ENCODE data around the gene TMEM272.

TMEM272 gene

DNA sequence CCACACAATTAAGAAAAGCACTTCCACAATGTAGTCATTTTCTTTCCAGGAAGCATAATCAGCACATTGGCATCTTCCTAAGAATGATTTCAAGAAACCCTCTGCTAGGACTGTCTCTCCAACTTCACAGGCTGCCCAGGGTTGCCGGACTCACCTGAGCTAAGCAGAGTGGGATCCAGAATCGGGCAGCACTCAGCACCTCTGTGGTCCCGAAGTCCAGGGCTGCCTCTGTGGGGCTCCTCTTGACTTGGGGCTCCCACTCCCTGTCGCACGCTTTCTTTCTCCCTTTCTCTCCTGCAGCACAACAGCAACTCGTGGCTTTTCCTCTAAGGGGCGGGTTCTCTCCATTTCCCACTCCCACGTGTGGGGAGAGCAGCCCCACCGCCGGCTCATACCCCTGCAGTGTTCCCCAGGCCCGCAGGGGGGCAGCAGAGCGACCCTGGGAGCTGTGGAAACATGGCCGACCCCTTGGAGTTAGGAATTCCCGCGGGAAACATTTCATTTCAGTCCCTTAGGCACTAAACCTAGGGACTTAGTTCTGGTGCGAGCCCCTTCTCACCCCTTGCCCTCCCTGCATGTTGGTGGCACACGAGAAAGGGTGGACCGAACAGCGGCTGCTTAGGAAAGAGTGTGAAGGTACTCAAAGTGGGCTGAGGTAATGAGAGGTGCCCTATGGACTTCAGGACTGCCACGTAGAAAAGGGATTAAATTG, at the start of gene TMEM272:
TSS of gene TMEM272 (minus strand) at position 316 of the 712 bp plus-strand sequence. CDS start 6,647 bp downstream, outside the sequence.
- DNase-seq, result no peak

- DNase-seq, result no peak
These were observed 49.3 kb upstream of the TMEM272 start for GRCh38 chr13:51894239-51894638.

- no peak for DNase-seq
These were observed 47.7 kb upstream of the TMEM272 start for GRCh38 chr13:51892657-51893056.

- DNase-seq, result no peak
These were observed 42.5 kb upstream of the TMEM272 start for GRCh38 chr13:51887468-51887867.

- DNase-seq, result no peak
These were observed 40.7 kb upstream of the TMEM272 start for GRCh38 chr13:51885651-51886050.

DNA sequence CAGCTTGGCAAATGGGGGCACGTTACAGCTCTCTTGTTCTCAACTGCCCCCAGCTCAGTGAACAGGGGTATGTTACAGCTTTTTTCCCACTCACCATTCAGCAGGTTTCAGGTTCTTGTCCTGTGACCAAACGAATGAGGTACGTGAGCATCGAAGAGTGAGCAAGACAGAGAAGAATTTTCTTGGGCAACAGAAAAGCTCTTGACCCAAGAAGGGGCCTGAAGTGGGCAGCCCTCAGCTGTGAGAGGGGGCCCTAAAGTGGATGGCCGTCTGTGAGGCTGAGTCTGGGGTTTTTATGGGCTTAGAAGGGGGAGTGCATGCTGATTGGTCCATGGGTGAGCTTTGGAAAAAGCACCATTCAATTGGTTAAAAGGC, 38.2 kb upstream of the TMEM272 start:
- DNase-seq, result no peak

DNA sequence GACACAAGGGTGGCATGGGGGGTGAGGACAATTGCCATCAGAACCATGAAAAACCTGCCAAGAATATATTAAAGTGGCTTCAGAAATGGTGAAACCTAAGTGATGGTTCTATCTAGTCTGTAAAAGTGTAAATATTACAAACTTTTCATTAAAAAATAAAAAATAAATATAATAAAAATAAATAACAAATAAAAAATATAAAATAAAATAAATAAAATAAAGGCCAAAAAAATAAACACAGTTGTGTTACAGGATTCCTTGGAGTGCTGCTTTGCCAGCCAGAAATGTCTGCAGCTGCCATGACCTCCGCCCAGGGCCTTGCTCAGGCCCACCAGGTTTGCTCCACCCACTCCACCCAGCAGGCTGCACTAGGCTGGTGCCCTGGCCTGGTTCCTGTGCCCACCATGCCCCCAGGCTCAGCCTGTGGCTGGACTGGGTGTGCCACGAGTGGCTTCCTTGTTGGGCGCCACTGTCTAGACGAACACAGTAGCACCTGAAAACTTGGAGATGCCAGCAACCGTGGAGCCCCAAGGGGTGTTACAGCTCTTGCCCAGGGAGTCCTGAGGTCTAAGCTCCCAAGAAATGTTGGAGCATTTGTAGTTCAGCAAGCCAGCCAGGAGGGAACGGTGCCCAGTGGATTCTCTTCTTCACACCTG, 37.7 kb upstream of the TMEM272 start:
- no peak for DNase-seq

- DNase-seq, result no peak
These were observed 36.3 kb upstream of the TMEM272 start for GRCh38 chr13:51881296-51881695.

DNA sequence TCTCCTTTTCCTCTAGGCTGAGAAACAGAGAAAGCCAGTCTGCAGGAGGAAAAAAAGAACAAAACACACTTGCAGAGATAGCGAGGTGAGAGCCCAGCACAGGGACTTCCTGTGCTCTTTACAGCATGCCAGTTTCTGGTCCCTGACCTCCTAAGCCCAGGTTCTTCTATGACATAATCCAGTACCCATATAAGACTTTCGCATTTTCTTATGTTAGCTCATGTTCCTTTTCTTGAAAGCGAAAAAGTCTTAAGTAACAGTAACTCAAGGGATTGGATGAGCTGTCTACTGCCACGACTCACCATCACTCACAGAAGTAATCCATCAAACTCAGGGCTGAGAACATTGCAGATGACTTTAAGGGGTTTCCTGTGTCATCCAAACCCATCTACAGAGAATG, 34.2 kb upstream of the TMEM272 start:
- DNase-seq, result no peak

GRCh38 chr13:51874651-51875050, 29.7 kb upstream of the TMEM272 start:
- no peak for DNase-seq

DNA sequence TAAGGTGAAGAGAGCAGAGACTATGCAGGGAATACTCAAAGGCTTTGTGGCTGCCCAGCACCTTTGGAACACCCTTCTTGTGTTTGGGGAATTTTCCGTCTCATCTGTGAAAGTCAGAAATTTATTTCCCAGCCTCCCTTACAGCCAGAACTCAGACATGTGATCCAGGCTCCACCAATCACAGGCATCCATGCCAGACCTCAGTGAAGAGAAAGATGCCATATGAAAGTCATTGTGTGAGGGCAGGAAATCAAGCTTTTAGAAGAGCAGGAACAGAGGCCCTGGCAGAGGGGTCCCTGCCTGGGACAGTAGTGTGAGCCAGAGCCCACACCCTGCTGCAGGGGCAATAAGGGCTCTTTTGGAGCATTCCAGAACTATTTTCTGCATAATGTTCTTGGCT, 28.9 kb upstream of the TMEM272 start:
- DNase-seq, result no peak

GRCh38 chr13:51873117-51873798, 28.3 kb upstream of the TMEM272 start:
- DNase-seq, result no peak

DNA sequence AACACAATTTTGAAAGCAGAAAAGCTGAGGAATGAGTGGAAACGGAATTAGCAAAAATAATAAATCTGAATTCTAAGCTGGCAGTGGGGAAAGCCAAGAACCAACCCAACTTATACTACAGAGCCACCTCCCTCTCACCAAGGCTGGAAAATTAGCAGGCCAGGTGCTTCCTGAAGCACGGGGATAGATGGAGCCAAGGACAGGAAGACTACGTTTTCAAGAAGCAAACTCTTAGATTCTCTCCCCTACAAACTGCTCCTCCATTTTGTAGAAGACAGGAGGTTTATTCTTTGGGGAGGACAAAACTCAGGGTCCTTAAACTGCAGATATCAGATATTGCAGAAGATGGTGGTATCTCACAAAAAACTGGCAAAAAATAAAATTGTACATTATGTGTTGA, 25.6 kb upstream of the TMEM272 start:
- DNase-seq, result no peak

GRCh38 chr13:51869916-51870315, 24.9 kb upstream of the TMEM272 start:
- no peak for DNase-seq

DNA sequence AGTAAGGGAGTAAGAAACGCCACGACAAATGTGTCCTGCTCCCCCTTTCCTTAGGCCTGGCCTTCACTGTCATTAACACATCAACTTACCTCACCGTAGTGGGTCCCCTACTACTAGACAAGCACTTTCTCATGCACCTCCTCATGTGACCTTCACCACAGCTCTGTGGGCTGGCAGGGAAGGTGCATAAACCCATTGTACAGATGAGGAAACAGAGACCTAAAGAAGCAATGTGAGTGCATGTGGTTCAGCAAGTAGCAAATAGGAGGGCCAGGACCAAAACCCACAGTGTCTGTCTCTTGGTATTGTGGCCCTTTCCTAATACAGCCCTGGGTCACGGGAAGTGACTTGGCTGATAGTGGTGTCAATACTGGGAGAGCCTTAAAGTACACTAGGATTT, 22.1 kb upstream of the TMEM272 start:
- DNase-seq, result no peak

DNA sequence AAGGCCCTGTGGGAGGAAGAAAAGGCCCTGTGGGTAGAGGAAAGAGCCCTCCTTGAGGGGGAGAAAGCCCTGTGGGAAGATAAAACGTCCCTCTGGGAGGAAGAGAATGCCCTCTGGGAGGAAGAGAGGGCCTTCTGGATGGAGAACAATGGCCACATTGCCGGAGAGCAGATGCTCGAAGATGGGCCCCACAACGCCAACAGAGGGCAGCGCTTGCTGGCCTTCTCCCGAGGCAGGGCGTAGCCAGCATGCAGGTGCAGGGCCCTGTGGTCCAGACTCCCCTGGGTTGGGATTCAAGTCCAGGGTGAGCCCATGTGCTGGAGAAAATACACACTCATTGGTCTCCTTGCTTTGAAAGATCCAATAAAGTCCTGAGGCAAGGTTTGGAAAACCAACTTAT, 20.9 kb upstream of the TMEM272 start:
- DNase-seq, result no peak

DNA sequence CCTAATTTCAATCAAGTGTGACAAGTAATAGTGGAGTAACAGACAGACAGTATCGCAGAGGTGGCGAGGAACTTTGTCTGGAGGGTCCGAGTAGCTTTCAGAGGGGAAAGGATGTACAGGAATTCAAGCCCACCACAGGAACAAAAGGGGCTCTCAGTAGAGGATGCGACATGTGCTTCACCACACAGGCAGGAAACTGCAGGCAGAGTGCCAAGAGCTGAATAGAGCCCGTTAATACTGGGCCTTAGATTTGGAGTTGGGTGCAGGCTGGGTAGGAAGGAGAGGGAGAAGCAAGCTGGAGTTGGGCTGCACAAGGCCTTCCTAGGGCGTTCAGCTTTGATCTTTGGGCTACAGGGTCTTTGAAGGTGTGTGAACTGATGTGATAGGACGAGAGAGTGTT, 18.0 kb upstream of the TMEM272 start:
- DNase-seq, result no peak

GRCh38 chr13:51861723-51862300, 16.8 kb upstream of the TMEM272 start, which contains the start of gene CCDC70:
Gene CCDC70, plus strand, starts transcription at chr13:51861969. Its CDS starts 3,443 bp downstream, at chr13:51865412.
- DNase-seq, result no peak

DNA sequence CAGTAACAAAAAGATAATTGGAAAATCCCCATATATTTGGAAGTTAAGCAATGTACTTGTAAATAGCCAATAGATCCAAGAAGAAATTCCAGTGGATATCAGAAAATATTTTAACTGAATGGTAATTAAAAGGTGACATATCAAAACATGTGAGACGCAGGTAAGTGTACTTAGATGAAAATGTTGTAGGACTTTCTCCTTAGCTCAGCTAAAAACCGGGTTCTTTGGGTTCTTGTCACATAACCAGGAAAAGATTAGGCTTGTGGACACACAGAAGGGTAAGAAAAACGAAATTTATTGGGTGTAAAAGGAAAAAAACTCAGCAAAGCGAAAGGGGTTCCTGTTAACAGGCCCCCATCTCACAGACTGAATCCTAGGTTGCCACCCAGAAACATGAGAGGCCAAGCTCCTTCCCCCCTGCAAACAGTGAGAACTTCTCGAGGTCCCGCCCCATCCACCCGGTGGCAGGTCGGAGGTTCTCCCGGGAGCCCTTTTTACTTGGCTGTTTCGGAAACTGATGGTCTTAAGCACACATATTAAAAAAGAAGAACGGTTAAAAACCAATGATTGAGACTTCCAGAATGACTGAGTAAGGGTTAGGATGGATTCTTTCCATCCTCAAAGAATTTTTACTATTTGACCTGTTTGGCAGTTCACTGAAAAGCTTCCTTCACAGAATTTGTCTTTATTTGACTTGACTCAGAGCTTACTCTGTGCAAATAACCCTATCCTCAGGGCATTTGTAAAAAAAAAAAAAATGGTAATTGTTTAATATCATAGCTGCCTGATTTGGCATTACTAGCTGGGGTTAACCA, 13.7 kb upstream of the TMEM272 start:
- DNase-seq, result no peak

DNA sequence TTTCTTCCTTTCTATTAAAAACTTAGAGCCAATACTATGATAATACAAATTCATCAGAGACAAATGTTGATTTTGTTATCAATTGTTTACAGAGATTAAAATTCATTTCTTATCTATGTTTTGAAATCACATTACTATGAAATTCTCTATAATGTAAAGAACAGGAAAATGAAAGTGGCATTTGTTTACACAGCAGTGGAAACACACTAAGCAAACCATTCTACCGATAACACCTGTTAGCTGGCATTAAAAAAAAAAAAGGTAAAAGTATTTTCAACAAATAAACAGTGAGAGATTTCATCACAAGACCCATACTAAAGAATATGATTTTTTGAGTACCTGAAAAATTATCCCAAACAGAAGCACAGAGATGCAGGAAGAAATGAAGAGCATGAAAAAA, 12.0 kb upstream of the TMEM272 start:
- DNase-seq, result no peak

DNA sequence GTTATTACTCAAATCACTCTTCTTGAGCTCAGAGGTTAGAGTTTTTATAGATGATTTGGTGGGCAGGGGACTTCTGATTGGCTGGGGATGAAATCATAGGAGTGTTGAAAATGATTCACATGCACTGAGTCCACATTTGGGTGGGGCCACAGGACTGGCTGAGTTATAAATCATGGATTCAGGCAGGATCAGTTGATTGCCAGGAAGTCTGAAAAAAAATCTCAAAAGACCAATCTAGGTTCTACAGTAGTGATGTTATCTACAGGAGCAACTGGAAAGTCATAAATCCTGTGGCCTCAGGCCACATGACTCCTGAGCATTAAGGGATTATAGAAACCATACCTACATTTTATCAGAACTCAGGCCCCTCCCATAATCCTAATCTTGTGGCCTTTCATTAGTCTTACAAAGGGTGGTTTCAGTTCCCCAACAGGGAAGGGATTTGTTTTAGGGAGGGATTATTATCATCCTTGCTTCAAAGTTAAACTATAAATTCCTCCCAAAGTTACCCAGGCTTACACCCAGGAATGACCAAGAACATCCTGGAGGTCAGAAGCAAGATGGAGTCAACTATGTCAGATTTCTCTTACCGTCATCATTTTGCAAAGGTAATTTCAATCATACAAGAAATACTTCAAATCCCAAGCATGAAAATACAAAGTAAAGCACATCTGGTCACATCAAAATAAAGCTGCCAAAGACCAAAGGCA, 11.2 kb upstream of the TMEM272 start:
- DNase-seq, result no peak
